Measurements from ENCODE around the gene AGPAT3.
"Not testable (repeated sequence)": the region's sequence is repeated elsewhere in the genome, so short reads cannot be mapped to it uniquely, and the experiment has no call there.

Gene AGPAT3

GRCh38 chr21:43882952-43883545 lies 18.0 kb downstream of the AGPAT3 start:
- H3K27ac Mint-ChIP-seq, result peak overlapping the region; percentile 46
- no peaks in the 10 kb centered on the region for H3K9me3 Mint-ChIP-seq
- peaks cover 8% of the 10 kb centered on the region for H3K36me3 Mint-ChIP-seq
- peaks cover 74% of the 10 kb centered on the region for H3K4me1 Mint-ChIP-seq
- no peaks in the 10 kb centered on the region for H3K27me3 Mint-ChIP-seq
- no peak overlapping the region for H3K4me3 Mint-ChIP-seq

- Mint-ChIP-seq H3K4me3 (no peak overlapping the region), H3K27me3 (no peaks in the 10 kb centered on the region), H3K4me1 (peaks cover 77% of the 10 kb centered on the region), H3K27ac (no peak overlapping the region), H3K36me3 (peaks cover 4% of the 10 kb centered on the region), H3K9me3 (no peaks in the 10 kb centered on the region)
Measured at GRCh38 chr21:43884012-43884860, 19.2 kb downstream of the AGPAT3 start.

- no peak overlapping the region for H3K4me3 Mint-ChIP-seq
- H3K4me1 Mint-ChIP-seq, result peaks cover 77% of the 10 kb centered on the region
- H3K27me3 Mint-ChIP-seq, result no peaks in the 10 kb centered on the region
- H3K27ac Mint-ChIP-seq, result no peak overlapping the region
- no peaks in the 10 kb centered on the region for H3K9me3 Mint-ChIP-seq
- H3K36me3 Mint-ChIP-seq, result peaks cover 4% of the 10 kb centered on the region
Measured at GRCh38 chr21:43884861-43885417, 19.9 kb downstream of the AGPAT3 start.

DNA sequence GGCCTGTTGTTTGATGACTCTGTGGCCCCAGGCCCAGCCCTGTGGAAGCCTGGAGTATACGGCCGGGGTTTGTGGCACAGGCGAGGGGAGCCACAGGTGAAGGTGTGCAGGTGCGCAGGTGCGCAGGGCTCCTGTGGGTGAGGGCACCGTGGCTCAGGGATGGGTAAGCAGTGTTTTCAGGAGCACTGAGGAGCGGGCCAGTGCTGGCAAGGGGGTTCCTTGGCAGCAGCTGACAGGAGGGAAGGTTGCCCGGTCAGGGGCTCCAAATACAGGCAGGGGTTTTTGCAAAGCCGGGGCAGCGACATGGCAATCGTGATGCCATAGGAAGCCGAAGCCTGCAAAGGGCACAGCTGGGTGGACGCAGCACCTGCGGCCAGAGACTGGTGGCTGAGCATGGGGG lies 20.7 kb downstream of the AGPAT3 start:
- no peak overlapping the region for H3K27ac Mint-ChIP-seq
- H3K9me3 Mint-ChIP-seq, result no peaks in the 10 kb centered on the region
- no peak overlapping the region for H3K4me3 Mint-ChIP-seq
- peaks cover 73% of the 10 kb centered on the region for H3K4me1 Mint-ChIP-seq
- peaks cover 5% of the 10 kb centered on the region for H3K36me3 Mint-ChIP-seq
- no peaks in the 10 kb centered on the region for H3K27me3 Mint-ChIP-seq

DNA sequence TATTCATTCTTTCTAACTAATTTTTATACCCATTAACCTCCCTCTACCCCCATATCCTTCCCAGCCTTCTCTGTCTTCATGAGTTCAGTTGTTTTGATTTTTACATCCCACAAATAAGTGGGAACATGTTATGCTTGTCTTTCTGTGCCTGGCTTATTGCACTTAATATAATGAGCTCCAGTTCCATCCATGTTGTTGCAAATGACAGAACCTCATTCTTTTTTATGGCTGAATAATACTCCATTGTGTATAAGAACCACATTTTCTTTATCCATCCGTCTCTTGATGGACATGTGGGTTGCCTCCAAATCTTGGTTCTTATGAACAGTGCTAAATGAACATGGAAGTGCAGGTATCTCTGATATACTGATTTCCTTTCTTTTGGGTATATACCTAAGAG lies 21.5 kb downstream of the AGPAT3 start:
- Mint-ChIP-seq H3K27me3 (no peaks in the 10 kb centered on the region), H3K4me1 (peaks cover 66% of the 10 kb centered on the region), H3K27ac (peak overlapping the region; percentile 41), H3K4me3 (peak overlapping the region; percentile 2), H3K36me3 (peaks cover 5% of the 10 kb centered on the region), H3K9me3 (no peaks in the 10 kb centered on the region)

- H3K4me1 Mint-ChIP-seq, result peaks cover 64% of the 10 kb centered on the region
- no peak overlapping the region for H3K27ac Mint-ChIP-seq
- H3K9me3 Mint-ChIP-seq, result no peaks in the 10 kb centered on the region
- H3K27me3 Mint-ChIP-seq, result no peaks in the 10 kb centered on the region
- H3K4me3 Mint-ChIP-seq, result no peak overlapping the region
- peaks cover 7% of the 10 kb centered on the region for H3K36me3 Mint-ChIP-seq
Measured at GRCh38 chr21:43889069-43889468, 24.0 kb downstream of the AGPAT3 start.

DNA sequence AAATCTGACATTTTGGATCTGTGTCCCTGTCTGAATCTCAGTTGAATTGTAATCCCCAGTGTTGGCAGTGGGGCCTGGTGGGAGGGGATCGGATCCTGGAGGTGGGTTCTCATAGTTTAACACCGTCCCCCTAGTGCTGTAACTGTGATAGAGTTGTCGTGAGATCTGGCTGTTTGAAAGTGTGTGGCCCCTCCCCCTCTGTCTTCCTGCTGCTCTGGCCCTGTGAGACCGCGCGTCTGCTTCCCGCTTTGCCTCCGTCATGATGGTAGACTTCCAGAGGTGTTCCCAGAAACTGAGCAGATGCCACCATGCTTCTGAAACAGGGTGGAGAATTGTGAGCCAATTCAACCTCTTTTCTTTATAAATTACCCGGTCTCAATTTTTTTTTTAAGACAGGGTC lies 25.0 kb downstream of the AGPAT3 start:
- Mint-ChIP-seq H3K4me1 (peaks cover 63% of the 10 kb centered on the region), H3K9me3 (no peaks in the 10 kb centered on the region), H3K4me3 (no peak overlapping the region), H3K27ac (peak overlapping the region; percentile 30), H3K27me3 (no peaks in the 10 kb centered on the region), H3K36me3 (peaks cover 7% of the 10 kb centered on the region)

DNA sequence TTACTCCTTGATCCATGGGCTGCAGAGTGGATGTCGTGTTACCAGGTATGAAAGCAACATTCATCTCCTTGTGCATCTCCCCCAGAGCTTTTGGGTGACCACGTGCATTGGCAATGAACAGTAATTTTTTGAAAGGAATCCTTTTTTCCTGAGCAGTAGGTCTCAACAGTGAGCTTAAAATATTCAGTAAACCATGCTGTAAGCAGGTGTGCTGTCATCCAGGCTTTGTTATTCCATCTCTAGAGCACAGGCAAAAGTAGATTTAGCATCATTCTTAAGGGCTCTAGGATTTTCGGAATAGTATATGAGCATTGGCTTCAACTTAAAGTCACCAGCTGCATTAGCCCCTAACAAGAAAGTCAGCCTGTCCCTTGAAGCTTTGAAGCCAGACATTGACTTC lies 27.3 kb downstream of the AGPAT3 start:
- Mint-ChIP-seq H3K9me3 (no peaks in the 10 kb centered on the region), H3K27me3 (no peaks in the 10 kb centered on the region), H3K4me3 (peak overlapping the region; percentile 13), H3K27ac (no peak overlapping the region), H3K4me1 (peaks cover 52% of the 10 kb centered on the region), H3K36me3 (peaks cover 5% of the 10 kb centered on the region)

- H3K4me3 Mint-ChIP-seq, result peak overlapping the region; percentile 76
- H3K9me3 Mint-ChIP-seq, result no peaks in the 10 kb centered on the region
- H3K36me3 Mint-ChIP-seq, result peaks cover 7% of the 10 kb centered on the region
- H3K27ac Mint-ChIP-seq, result peak overlapping the region; percentile 57
- H3K27me3 Mint-ChIP-seq, result no peaks in the 10 kb centered on the region
- peaks cover 55% of the 10 kb centered on the region for H3K4me1 Mint-ChIP-seq
Measured at GRCh38 chr21:43892984-43893535, 28.0 kb downstream of the AGPAT3 start.

- Mint-ChIP-seq H3K27ac (peak overlapping the region; percentile 73), H3K36me3 (peaks cover 10% of the 10 kb centered on the region), H3K4me3 (peak overlapping the region; percentile 76), H3K4me1 (peaks cover 53% of the 10 kb centered on the region), H3K9me3 (no peaks in the 10 kb centered on the region), H3K27me3 (no peaks in the 10 kb centered on the region)
Measured at GRCh38 chr21:43893536-43894205, 28.6 kb downstream of the AGPAT3 start.

- Mint-ChIP-seq H3K4me1 (peaks cover 51% of the 10 kb centered on the region), H3K27ac (peak overlapping the region; percentile 73), H3K4me3 (peak overlapping the region; percentile 76), H3K36me3 (peaks cover 14% of the 10 kb centered on the region), H3K9me3 (no peaks in the 10 kb centered on the region), H3K27me3 (no peaks in the 10 kb centered on the region)
Measured at GRCh38 chr21:43894206-43894577, 29.2 kb downstream of the AGPAT3 start.

DNA sequence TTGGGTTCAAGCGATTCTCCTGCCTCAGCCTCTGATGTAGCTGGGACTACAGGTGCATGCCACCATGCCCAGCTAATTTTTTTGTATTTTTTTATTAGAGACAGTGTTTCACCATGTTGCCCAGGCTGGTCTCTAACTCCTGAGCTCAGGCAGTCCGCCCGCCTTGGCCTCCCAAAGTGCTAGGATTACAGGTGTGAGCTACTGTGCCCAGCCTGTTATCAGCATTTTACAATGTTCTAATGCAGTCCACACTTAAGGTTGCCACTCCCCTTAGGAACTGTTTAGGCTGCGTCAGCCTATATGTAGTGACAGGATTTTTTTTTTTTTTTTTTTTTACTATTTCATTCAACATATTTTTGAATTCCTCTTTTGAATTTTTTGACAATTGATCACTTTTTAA lies 30.2 kb downstream of the AGPAT3 start:
- H3K36me3 Mint-ChIP-seq, result peaks cover 11% of the 10 kb centered on the region
- no peak overlapping the region for H3K27ac Mint-ChIP-seq
- no peaks in the 10 kb centered on the region for H3K9me3 Mint-ChIP-seq
- H3K4me3 Mint-ChIP-seq, result no peak overlapping the region
- peaks cover 46% of the 10 kb centered on the region for H3K4me1 Mint-ChIP-seq
- H3K27me3 Mint-ChIP-seq, result no peaks in the 10 kb centered on the region

DNA sequence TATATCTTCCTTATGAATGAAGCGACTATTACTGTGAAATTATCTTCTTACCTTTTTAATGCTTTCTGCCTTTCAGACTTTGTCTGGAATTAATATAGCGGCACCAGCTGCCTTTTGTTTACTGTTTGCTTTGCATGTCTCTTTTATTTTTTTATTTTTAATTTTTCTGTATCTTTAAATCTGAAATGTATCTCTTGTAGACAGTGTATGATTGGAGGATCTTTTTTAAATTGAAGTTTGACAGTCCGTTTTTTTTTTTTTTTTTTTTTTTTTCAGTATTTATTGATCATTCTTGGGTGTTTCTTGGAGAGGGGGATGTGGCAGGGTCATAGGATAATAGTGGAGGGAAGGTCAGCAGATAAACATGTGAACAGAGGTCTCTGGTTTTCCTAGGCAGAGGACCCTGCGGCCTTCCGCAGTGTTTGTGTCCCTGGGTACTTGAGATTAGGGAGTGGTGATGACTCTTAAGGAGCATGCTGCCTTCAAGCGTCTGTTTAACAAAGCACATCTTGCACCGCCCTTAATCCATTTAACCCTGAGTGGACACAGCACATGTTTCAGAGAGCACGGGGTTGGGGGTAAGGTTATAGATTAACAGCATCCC lies 31.8 kb downstream of the AGPAT3 start:
- H3K9me3 Mint-ChIP-seq, H3K27ac Mint-ChIP-seq, H3K27me3 Mint-ChIP-seq, H3K4me3 Mint-ChIP-seq: not testable (repeated sequence)
- Mint-ChIP-seq H3K4me1 (peaks cover 60% of the 10 kb centered on the region), H3K36me3 (peaks cover 12% of the 10 kb centered on the region)

GRCh38 chr21:43899307-43900077 lies 34.5 kb downstream of the AGPAT3 start:
- H3K27me3 Mint-ChIP-seq, result no peaks in the 10 kb centered on the region
- H3K9me3 Mint-ChIP-seq, result no peaks in the 10 kb centered on the region
- no peak overlapping the region for H3K4me3 Mint-ChIP-seq
- H3K36me3 Mint-ChIP-seq, result peaks cover 11% of the 10 kb centered on the region
- H3K27ac Mint-ChIP-seq, result no peak overlapping the region
- peaks cover 43% of the 10 kb centered on the region for H3K4me1 Mint-ChIP-seq

DNA sequence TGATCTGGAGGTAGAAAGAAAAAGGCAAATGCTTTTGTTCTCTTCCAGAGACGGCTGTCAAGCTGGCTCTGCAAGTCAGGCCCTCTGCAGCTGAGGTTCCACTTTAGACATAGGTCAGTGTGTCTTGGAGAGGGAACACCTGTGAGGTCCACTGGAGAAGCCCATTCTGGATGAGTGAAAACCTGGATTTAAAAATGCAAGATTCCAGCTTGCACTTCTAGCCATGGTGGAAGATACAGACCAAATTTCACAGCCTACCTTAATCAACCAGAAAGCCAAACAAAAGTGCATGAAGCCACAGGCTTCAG lies 35.0 kb downstream of the AGPAT3 start:
- Mint-ChIP-seq H3K4me1 (peaks cover 39% of the 10 kb centered on the region), H3K36me3 (peaks cover 11% of the 10 kb centered on the region), H3K27me3 (no peaks in the 10 kb centered on the region), H3K4me3 (no peak overlapping the region), H3K9me3 (no peaks in the 10 kb centered on the region), H3K27ac (no peak overlapping the region)
